Retina (tissue), 1 donor: ENCODE measurements around the gene LRRC45.

ENCODE experiments used
- DNase-seq: peaks from one replicate; pipeline ENCODE4 v3.0.0-alpha.2; 2016

Gene LRRC45

DNA sequence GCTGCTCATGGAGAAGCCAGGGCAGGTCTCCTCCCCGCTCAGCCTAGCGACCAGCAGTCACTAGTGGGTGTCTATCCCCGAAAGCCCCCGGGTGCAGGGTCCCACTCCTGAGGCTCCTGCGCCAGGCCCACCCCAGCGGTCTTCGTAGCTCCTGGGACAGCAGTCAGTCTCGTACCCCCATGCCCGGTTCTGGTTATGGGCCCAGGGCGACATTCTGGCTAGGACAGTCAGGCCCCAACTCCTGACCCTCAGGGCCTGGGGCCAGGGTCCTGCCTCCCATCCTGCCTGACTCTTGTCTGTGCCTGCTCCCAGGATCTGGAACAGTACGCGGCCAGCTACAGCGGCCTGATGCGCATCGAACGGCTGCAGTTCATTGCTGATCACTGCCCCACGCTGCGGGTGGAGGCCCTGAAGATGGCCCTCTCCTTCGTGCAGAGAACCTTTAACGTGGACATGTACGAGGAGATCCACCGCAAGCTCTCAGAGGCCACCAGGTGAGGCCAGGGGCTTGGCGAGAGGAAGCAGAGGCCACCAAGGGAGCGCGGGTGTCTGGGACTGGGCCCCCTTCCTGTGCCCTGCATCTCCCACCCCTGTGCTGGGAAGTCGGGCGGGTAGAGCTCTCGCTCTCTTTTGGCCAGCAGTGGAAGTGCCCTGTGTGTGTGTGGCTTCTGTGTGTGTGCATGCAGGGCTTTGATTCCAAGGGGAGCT, 30.6 kb downstream of the LRRC45 start:
- no peak for DNase-seq

DNA sequence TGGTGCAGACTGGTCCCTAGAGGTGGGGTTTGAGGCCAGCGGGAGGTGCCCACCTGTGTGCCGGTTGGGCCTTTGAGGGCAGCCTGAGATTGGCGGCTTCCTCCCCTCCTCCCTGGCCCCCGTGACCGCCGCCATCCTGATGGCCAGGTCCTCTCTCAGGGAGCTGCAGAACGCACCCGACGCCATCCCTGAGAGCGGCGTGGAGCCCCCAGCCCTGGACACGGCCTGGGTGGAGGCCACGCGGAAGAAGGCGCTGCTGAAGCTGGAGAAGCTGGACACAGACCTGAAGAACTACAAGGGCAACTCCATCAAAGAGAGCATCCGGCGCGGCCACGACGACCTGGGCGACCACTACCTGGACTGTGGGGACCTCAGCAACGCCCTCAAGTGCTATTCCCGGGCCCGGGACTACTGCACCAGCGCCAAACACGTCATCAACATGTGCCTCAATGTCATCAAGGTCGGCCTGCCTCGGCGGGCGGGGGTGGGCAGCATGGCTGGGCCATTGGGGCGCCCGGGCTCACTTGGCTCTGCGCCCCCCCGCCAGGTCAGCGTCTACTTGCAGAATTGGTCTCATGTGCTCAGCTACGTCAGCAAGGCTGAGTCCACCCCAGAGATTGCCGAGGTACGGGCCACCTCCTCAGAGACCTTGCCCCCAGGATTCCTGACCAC, 31.4 kb downstream of the LRRC45 start:
- DNase-seq: no peak

DNA sequence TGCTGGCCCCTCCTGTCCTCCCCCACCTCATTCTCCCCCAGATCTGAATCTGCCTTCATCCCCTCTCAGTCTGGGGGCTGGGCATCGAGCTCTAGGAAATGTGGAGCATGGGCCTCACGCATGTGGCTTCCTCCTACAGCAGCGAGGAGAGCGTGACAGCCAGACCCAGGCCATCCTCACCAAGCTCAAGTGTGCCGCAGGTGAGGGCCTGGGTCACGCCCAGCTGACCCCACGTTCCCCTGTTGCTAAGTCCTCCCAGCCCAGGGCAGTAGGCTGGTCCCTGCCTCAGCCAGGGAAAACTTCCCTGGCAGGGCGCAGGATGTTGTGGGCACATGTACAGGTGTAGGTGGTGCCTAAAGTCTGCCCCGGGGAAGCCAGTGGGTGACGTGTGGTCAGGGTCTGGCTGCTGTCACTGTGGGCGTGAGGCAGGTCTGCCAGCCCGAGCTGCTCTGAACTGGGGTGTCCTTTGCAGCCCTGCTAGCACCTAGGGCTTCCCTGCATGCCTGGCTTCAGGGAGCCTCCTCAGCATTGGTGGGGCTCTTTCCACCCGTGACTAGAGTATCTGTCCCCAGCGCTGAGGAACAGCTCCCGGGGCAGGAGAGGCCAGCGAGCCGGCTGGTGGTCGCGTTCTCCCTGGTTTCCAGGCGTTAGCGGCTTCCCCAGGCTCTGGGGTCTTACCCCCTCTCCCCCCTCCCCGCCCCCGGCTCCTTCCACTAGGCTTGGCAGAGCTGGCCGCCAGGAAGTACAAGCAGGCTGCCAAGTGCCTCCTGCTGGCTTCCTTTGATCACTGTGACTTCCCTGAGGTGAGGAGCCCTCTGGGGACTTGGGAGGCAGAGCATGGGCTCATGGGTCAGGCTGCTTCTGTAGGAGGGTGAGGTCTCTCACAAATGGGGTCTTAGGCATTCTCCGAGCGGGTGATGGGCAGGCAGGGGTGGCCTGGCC, 32.2 kb downstream of the LRRC45 start:
- DNase-seq: no peak

DNA sequence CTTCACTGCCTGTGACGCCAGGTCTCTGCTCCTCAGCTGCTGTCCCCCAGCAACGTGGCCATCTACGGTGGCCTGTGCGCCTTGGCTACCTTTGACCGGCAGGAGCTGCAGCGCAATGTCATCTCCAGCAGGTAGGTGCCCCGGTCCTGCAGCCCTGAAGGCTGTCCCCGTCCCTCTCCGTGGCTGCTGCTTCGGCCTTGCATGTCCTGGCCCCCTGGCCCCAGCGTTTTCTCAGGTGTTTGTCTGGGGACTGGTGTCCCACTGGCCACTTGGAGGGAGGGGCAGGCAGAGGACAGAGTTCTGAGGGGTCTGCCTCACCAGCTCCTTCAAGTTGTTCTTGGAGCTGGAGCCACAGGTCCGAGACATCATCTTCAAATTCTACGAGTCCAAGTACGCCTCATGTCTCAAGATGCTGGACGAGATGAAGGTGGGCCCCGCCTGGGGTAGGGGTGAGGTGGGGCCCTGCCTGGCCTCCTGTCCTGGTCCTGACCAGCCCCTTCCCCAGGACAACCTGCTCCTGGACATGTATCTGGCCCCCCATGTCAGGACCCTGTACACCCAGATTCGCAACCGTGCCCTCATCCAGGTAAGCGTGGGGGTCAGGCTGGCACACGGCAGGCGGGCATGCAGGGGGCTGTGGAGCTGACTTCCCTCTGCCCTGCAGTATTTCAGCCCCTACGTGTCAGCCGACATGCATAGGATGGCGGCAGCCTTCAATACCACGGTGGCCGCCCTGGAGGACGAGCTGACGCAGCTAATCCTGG, 33.0 kb downstream of the LRRC45 start:
- DNase-seq: no peak

DNA sequence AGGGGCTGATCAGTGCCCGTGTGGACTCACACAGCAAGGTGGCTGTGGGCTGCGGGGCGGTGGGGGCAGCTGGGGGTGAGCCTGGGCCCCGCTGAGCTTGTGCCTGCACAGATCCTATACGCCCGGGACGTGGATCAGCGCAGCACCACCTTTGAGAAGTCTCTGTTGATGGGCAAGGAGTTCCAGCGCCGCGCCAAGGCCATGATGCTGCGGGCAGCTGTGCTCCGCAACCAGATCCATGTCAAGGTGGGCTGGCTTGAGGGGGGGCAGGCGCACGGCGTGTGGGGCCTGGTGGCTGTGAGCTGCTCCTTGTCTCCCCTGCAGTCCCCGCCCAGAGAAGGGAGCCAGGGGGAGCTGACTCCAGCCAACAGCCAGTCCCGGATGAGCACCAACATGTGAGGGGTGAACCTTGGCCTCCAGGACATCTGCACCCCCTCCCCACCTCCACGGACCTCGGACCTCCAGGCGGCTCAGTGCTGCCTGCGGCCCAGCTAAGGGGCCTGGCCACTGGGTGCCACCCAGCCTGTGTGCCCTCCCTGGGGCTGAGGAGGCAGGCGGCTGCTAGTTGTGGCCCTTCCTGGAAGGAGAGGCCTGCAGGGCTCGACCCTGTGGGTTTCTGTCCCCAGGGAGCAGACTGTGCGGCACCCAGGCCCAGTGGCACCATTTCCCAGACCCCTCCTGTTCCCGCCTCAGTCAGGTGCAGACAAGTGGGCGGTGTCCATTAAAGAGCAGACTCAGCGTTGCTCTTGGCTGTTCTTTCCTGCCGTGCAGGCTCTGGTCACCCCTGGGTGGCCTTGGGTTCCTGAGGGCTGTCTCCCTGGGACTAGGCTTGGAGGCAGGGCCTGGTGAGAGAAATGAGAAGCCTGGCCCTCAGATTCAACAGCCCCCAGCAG, 33.9 kb downstream of the LRRC45 start:
- DNase-seq: no peak

DNA sequence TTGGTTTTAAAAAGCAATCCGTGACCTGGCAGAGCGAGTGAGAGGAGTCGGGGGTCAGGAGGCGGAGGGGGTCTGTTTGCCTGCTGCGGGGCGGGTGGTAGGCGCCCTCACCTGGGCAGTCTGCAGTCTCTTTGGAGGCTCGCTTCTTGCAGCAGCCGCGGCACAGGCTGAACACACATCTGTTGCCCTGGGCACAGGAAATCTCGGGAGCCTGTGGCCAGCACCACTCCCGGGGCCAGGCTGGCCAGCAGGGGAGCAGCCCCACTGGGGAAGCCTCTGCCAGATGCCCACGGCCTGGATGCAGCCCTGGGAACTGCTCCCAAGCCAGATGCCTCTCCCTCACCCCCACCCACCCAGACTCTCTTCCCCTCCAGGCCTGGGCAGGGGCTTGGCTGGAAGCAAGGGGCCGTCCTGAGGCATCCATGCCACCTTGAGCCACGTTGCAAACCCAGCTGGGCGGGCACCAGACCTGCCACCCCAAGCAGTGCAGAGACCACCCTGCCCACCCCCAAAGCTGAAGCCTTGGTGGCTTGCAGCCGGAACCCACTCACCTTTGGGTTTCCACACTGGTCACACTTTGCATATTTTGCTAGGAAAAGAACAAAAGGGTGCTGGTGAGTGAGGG, 35.2 kb downstream of the LRRC45 start:
- no peak for DNase-seq

DNA sequence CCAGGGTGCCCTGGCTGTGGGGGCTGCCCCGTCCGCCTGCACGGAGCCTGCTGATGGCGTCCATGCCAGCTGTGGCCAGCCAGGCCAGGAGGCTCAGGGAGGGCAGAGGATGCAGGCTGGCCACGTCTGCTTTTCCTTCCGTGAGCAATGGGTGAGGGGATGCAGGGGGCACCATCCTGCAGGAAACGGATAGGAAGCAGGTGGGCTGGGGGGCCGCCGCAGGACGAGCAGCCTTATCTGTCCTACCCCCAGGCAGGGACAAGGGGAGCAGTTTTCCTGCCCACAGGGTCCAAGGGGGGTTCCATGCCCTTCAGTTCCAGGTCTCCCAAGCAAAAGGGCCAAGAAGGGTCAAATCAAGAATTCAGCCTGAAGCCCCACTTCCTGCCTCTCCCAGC, 35.7 kb downstream of the LRRC45 start:
- no peak for DNase-seq

DNA sequence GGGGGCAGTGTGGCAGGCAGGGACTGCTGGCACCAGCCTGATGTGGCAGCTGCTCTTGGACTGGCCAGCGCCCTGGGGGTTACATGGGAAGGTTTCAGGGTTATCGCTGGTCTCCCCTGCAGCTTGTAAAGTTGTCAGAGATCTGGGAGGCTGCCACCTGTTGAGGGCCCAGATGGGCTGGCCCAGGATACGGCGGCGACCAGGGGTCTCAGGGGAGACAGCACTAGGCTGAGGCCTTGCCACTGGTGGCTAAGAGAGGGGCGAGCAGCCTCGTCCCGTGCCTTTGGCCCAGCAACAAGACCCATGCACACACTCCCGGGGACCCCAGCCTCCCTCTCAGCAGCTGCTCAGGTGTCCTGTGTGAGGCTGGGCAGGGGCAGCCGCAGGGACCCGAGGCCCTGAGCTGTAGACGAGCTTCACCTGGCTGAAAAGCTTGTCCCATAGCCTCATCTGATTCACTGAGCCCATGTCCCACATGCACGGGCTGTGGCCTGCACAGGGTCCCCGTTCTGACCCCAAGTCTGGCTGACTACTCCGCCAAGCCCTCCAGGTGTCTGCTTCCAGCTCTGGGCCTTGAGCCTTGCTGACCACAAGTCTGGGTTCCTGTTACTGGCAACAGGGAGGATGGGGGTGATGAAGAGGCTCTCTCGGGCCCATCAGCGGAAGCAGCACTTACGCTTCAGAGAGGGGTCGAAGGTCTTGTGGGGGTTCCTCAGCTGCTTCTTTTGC, 36.3 kb downstream of the LRRC45 start:
- DNase-seq: no peak

DNA sequence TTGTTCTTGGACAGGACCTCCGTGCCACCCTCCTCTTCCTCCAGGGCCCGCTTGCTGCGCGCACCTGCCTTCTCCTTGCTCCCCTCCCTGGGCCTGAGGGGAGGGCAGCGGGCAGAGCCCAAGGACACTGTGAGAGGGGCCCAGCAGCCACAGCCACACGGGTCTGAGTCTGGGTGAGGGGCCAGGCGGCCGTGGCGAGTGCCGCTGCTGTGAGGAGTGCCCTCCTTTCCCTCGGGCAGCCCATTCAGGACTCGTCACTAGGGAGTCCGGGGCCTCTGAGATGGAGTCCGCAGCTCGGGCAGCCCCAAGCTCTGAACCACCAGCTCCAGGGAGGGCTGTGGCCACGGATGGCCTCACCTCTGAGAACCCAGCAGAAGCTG, 36.9 kb downstream of the LRRC45 start:
- no peak for DNase-seq

DNA sequence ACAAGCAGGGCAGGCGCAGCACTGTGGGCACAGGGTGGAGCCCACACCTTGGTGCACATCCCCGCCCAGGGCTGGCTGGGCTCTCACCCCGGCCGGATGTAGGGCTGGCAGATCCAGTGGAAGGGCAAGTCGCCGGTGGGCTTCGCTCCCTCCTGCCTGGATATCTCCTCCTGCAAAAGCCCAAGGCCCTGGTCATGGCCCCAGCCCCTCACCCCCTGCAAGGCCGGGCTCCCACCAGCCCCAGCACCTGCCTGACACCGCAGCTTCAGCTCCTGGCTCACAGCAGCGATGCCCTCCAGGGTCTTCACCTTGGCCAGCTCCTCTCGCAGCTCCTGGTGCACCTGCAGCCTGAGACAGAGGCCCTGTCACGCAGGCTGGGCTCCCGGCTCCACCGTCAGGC, 37.5 kb downstream of the LRRC45 start:
- no peak for DNase-seq

DNA sequence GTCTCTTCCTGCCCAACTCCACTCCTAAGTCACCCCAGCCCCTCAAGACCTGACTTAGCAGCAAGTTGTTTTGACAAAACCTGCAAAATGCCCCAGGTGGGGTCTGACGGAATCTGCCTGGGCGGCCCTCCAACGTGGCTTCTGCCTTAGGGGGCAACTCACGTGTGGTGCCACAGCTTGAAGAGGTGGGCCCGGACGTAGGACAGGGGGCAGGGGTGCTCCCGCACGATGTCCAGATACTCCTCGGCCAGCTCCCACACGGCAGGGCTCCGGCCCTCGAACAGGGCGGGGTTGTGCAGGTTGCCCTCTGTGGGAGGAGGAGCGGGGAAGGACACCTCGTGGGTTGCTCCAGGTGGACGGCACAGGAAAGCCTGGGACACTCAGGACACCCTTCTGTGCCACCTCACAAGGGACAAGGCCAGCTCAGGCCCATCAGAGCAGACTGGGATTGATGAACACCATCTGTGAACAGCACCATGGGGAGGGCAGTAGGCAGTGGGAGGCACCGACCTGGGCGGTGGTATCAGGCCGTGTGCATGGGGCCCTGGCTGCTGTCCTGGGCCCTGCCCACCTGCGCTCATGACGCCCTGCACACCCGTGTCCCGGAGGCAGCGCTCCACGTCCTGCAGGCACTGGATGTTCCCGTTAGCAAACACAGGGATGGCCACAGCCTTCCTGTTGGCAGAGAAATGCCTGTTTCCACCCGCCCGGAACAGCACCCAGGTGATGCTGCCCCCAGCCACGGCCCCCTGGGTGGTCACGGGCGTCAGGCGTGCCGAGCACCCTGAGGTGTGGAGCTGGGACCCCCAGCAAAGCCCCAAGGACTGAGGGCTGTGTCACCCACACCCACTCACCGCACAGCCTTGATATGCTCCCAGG, 38.2 kb downstream of the LRRC45 start:
- DNase-seq: no peak

DNA sequence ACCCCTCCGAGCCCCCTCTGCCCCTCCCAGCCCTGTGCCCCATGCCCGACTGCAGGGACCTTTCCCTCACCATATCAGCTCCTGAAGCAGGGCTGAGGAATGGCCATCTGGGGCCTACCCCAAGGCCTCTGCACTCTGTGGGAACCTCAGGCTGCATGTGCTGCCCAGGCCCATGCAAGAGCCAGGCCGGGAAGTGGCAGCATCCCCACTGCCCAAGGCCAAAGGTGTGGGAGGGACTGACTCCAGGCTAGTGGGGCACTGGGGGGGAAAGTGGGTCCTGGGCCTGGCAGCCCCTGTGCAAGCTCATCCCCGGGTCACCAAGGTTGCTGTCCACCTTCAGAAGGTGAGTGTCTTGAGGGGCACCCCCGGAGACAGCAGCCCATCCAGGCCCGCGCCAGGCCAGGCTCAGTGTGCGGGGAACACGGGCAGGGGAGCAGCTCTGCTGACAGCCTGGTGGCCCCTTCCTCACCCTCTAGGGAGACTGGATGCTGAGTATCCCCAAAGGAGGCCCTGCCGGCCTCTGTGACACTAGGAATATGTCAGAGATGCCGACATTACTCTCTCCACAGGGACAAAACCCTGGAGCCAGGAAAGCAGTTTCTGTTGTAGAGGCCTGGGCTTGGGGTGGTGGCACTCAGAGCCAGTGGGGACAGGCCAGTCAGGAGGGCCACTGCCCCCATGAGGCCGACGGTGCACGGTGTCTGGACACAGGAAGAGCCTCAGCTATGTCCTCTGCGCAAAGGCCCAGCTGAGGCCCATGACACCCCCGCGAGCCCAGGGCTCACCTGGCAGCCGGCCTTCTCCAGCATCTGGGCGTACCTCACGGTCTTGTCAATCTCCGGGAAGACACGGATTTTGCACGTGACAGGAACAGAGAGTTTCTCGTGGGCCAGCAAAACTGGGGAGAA, 39.2 kb downstream of the LRRC45 start:
- DNase-seq: no peak

DNA sequence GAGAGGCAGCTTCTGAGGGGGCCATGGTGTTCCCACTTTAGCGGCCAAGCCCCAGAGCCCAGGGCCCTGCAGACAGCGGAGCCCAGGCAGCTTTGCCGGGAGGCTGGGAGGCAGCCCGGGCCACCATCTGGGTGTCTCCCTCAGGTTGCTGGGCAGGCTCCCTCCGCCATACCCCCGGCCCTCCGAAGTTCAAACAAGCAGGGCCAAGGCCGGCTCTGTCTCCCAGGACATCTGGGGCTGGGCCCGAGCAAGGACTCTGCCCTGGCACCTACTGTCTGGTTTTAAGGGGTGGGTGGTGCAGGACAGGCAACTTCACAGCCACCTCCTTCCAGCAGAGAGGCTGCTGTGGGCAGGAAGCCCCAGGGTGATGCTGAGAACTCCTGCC, 39.9 kb downstream of the LRRC45 start:
- DNase-seq: no peak

DNA sequence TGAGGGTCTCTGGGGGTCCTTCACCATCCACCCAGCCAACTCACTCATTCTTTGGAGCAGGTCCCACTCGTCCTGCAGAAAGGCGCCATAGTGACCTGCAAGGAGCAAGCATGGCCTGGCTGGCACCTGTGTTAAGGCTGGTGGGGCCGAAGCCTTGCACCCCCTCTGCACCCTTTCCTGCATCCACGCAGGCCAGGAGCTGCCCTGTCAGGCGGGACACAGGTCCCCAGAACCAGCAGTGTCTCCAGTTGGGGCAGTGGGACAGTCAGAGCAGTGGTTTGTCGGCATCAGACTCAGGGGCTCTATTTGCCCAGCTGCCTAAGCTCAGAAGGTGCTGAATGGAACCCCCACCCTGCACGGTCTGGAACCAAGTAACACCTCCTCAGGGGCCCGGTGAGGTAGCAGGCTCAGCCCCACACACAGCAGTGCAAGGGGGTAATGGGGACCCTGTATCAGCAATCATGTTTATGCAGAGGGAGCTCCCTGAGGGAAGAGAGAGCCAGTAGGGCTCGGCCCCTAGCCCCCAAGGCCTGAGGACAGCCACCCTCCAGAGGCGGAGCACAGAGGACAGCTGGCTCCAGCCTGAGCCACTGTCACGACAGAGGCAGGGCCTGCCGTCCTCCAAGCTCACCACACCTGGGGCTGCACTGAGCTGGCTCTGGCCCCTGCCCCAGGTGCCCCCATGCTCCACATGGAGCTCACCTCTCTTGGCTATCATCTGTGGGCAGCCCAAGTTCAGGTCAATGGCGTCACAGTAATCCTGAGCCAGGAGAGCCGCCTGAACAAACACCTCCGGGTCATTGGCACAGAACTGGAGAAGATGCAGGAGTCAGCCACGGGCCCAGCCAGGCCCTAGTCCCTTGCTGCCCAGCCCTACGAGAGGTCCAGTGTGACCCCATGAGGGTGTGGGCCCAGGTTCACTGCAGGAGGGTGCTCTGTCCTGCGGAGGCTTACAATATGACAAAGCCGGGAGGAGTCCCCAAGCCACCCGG, 40.6 kb downstream of the LRRC45 start:
- DNase-seq: no peak

DNA sequence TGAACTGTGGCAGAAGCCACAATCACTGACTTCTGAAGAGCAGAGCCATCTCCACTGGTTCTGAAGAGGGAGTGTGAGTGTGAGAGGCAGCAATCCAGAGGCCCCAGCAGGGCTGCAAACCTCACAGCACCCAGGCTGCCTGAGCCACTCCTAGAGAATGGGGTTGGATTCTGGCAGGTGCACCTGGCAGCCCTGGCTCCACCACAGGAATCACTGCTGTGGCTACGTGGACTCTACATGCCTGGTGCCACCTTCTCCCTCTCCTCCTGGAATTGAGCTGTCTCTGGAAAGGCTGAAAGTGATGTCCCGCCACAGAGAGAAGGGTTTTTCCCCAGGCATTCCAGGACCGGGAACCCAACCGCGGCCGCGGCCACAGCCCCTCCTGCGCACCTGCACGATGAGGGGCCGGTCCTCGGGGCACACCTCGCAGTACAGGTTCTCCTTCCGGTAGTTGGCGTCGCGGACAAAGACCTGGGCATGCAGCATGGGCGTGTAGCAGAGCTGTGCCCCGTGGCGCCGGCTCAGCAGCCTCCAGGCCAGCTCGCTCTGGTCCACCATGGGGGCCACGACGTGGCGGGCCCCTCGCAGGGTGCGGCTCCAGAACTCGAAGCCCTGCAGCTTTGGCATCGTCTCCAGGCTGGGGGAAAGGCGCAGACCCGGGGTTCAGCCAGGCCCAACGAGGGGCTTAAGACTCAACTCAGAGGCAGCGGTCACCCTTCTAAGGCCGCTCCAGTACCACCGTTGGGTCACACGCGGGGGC, 41.5 kb downstream of the LRRC45 start:
- no peak for DNase-seq

DNA sequence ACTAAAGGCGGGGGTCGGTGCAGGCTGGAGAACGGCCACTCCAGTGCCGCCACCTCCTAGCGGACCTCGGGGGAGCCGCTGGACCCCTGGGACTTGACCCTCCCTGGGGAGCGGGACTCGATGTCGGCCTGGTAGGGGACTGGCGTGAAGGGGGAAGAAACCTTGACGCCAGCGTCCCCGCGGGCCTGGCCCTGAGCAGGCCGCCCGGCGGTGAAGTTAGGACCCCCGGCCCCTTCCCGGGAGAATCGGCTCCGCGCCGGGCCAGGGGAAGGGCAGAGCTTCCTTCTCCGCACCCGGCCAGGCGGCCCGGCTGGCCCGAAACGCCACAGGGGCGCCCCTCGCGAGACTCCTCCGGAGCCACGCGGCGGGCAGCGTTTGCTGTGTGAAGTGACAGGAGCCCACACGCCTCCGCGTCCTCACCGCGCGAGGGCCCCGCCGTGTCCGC, 42.1 kb downstream of the LRRC45 start:
- peak; percentile 44 for DNase-seq
